ENCODE results near the gene GRB14.

DNA sequence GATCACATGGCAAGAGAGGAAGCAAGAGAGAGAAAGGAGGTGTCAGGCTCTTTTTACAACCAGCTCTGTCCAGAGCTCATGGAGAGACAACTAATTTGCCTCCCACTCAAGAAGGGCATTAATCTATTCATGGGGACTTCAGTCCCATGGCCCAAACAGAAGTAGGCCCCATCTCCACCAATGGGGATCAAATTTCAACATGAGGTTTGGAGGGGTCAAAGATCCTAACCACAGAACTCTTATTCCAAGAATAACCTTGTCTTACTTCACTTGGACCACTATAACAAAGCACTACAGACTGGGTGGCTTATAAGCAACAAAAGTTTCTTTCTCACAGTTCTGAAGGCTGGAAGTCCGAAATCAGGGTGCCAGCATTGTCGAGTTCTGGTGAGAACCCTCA lies 31.8 kb downstream of the GRB14 start:
- TF ChIP-seq, protein P1, sequence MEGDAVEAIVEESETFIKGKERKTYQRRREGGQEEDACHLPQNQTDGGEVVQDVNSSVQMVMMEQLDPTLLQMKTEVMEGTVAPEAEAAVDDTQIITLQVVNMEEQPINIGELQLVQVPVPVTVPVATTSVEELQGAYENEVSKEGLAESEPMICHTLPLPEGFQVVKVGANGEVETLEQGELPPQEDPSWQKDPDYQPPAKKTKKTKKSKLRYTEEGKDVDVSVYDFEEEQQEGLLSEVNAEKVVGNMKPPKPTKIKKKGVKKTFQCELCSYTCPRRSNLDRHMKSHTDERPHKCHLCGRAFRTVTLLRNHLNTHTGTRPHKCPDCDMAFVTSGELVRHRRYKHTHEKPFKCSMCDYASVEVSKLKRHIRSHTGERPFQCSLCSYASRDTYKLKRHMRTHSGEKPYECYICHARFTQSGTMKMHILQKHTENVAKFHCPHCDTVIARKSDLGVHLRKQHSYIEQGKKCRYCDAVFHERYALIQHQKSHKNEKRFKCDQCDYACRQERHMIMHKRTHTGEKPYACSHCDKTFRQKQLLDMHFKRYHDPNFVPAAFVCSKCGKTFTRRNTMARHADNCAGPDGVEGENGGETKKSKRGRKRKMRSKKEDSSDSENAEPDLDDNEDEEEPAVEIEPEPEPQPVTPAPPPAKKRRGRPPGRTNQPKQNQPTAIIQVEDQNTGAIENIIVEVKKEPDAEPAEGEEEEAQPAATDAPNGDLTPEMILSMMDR (IDR thresholded peaks at IDR 0.05; ENCODE audit: low read depth, low read length): no peak
- no peak for TF ChIP-seq MYC (IDR thresholded peaks at IDR 0.05; ENCODE audit: low read depth, low read length)
- TF ChIP-seq, protein P2, sequence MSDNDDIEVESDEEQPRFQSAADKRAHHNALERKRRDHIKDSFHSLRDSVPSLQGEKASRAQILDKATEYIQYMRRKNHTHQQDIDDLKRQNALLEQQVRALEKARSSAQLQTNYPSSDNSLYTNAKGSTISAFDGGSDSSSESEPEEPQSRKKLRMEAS (IDR thresholded peaks at IDR 0.05; ENCODE audit: low read depth, low read length): no peak
- no peak for TF ChIP-seq POLR2A (IDR thresholded peaks at IDR 0.05; ENCODE audit: extremely low read depth, insufficient read length)
